WTC11 (cell line): ENCODE results near the gene SSU72. TPM values are rescaled to one million over a fixed set of nuclear protein-coding genes. Genes with fewer than 3 reads are reported as not detected.

Experiments
- ATAC-seq: fragments of 200-7000 bp; cut with Tn5 transposase; 2 replicates; pipeline ENCODE4 v1.10.0; 2021; ENCODE audit warnings: mild to moderate bottlenecking, moderate library complexity
- CTCF ChIA-PET: fragments of 300-600 bp; sonication (Branson Sonifier 250); formaldehyde crosslinking; loops from one replicate; lab custom pipeline; 2021; ENCODE audit warnings: antibody characterized with exemption; lab: Charles Lee
- POLR2A ChIA-PET: fragments of 350-600 bp; sonication (Branson Sonifier 250); formaldehyde crosslinking; loops from one replicate; lab custom pipeline; 2021; ENCODE audit warnings: antibody characterized with exemption; lab: Charles Lee
- DNase-seq: peaks from one replicate; pipeline ENCODE4 v3.0.0; 2021; ENCODE audit warnings: low spot score
- H3K27ac Mint-ChIP-seq: 2 replicates; pipeline ENCODE4 v1.8.0; 2021; ENCODE audit warnings: mixed read lengths
- H3K27me3 Mint-ChIP-seq: 2 replicates; pipeline ENCODE4 v1.8.0; 2021; ENCODE audit warnings: low read depth, mild to moderate bottlenecking, moderate library complexity, mixed read lengths
- H3K36me3 Mint-ChIP-seq: 2 replicates; pipeline ENCODE4 v1.8.0; 2021; ENCODE audit warnings: mixed read lengths
- H3K4me1 Mint-ChIP-seq: 2 replicates; pipeline ENCODE4 v1.8.0; 2022; ENCODE audit warnings: mixed read lengths
- H3K4me3 Mint-ChIP-seq: 2 replicates; pipeline ENCODE4 v1.8.0; 2021; ENCODE audit warnings: mild to moderate bottlenecking, moderate library complexity, mixed read lengths
- H3K9me3 Mint-ChIP-seq: 2 replicates; pipeline ENCODE4 v1.8.0; 2021; ENCODE audit warnings: mixed read lengths
- CREB1 ChIP-seq: sonication (generic); formaldehyde crosslinking; IDR thresholded peaks from 2 replicates; pipeline ENCODE4 v1.8.0; 2023; ENCODE audit warnings: mild to moderate bottlenecking, missing genetic modification reagents
- ETV6 ChIP-seq: sonication (generic); formaldehyde crosslinking; IDR thresholded peaks from 2 replicates; pipeline ENCODE4 v1.8.1; 2022; ENCODE audit warnings: mild to moderate bottlenecking, missing genetic modification reagents
- GRHL2 ChIP-seq: fragments of 250-450 bp; sonication (Bioruptor Pico); IDR thresholded peaks from 2 replicates; pipeline ENCODE4 v1.8.0; 2022; ENCODE audit warnings: mild to moderate bottlenecking, moderate library complexity; ENCODE audit not compliant: insufficient replicate concordance, severe bottlenecking
- GTF2I ChIP-seq: fragments of 250-450 bp; sonication (Bioruptor Pico); conservative IDR thresholded peaks from 2 replicates; pipeline ENCODE4 v1.4.0; 2021; ENCODE audit warnings: mild to moderate bottlenecking
- JUN ChIP-seq: sonication (generic); formaldehyde crosslinking; IDR thresholded peaks from 2 replicates; pipeline ENCODE4 v1.8.0; 2023; ENCODE audit warnings: mild to moderate bottlenecking, missing genetic modification reagents
- OVOL2 ChIP-seq: fragments of 250-450 bp; sonication (Bioruptor Pico); IDR thresholded peaks from 2 replicates; pipeline ENCODE4 v1.9.0; 2021; ENCODE audit warnings: mild to moderate bottlenecking, borderline replicate concordance
- RORB ChIP-seq: fragments of 250-450 bp; sonication (Bioruptor Pico); IDR thresholded peaks from 2 replicates; pipeline ENCODE4 v1.9.0; 2021; ENCODE audit warnings: mild to moderate bottlenecking
- ZBTB21 ChIP-seq: sonication (generic); formaldehyde crosslinking; IDR thresholded peaks from 2 replicates; pipeline ENCODE4 v1.8.1; 2023; ENCODE audit warnings: mild to moderate bottlenecking, missing genetic modification reagents, borderline replicate concordance
- ZNF121 ChIP-seq: sonication (generic); formaldehyde crosslinking; IDR thresholded peaks from 2 replicates; pipeline ENCODE4 v1.8.0; 2023; ENCODE audit warnings: missing genetic modification reagents
- ZNF138 ChIP-seq: sonication (generic); formaldehyde crosslinking; conservative IDR thresholded peaks from 2 replicates; pipeline ENCODE4 v1.8.1; 2022; ENCODE audit warnings: mild to moderate bottlenecking, moderate library complexity, missing genetic modification reagents
- ZNF396 ChIP-seq: fragments of 250-450 bp; sonication (Bioruptor Pico); IDR thresholded peaks from 2 replicates; pipeline ENCODE4 v1.8.0; 2021; ENCODE audit warnings: mild to moderate bottlenecking, moderate library complexity, borderline replicate concordance
- total RNA-seq: library from RNA; stranded (reverse); gene quantifications from 3 replicates; pipeline ENCODE4 v1.2.3, GENCODE V29; 2021
- TF ChIP-seq, protein P1 (sequence below): fragments of 250-450 bp; sonication (Bioruptor Pico); conservative IDR thresholded peaks from 2 replicates; pipeline ENCODE4 v1.9.0; 2021; ENCODE audit warnings: mild to moderate bottlenecking
- TF ChIP-seq, protein P2 (sequence below): sonication (generic); formaldehyde crosslinking; IDR thresholded peaks from 2 replicates; pipeline ENCODE4 v1.8.1; 2022; ENCODE audit warnings: mild to moderate bottlenecking, missing genetic modification reagents, moderate library complexity, borderline replicate concordance
- TF ChIP-seq, protein P3 (sequence below): sonication (generic); formaldehyde crosslinking; IDR thresholded peaks from 2 replicates; pipeline ENCODE4 v1.8.1; 2023; ENCODE audit warnings: mild to moderate bottlenecking, moderate library complexity, missing genetic modification reagents
- TF ChIP-seq, protein P4 (sequence below): sonication (generic); formaldehyde crosslinking; IDR thresholded peaks from 2 replicates; pipeline ENCODE4 v1.8.0; 2022; ENCODE audit warnings: mild to moderate bottlenecking, missing genetic modification reagents
- TF ChIP-seq, protein P5 (sequence below): sonication (generic); formaldehyde crosslinking; IDR thresholded peaks from 2 replicates; pipeline ENCODE4 v1.8.0; 2022; ENCODE audit warnings: mild to moderate bottlenecking, missing genetic modification reagents
- TF ChIP-seq, protein P6 (sequence below): sonication (generic); formaldehyde crosslinking; IDR thresholded peaks from 2 replicates; pipeline ENCODE4 v1.8.0; 2022; ENCODE audit warnings: mild to moderate bottlenecking, missing genetic modification reagents

Gene SSU72
- total RNA-seq, 1 experiment from 2014 or later = 158 TPM

DNA sequence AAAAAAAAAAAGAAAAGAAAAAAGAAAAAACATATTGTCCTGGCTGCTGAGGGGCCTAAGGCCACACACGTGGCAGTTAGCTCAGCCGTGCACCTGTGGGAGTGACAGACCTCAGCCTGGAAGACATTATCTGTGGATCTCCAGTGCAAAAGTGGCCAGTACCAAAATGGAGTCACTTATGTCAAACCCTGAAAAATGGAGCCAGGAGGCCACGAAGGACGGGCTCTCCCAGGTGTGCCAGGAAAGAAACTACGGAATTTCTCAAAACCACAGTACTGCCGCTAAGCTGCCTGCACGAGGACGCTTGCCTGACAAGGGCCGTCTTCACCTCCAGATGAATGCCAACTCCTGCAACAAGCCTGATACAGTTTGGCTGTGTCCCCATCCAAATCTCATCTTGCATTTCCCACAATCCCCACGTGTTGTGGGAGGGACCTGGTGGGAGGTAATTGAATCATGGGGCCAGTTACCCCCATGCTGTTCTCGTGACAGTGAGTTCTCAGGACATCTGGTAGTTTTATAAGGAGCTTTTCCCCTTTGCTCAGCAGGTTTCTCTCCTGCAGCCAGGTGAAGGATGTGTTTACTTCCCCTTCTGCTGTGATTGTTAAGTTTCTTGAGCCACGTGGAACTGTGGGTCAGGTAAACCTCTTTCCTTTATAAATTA is 35.3 kb upstream of the SSU72 start (continued):
- TF ChIP-seq, protein P1, sequence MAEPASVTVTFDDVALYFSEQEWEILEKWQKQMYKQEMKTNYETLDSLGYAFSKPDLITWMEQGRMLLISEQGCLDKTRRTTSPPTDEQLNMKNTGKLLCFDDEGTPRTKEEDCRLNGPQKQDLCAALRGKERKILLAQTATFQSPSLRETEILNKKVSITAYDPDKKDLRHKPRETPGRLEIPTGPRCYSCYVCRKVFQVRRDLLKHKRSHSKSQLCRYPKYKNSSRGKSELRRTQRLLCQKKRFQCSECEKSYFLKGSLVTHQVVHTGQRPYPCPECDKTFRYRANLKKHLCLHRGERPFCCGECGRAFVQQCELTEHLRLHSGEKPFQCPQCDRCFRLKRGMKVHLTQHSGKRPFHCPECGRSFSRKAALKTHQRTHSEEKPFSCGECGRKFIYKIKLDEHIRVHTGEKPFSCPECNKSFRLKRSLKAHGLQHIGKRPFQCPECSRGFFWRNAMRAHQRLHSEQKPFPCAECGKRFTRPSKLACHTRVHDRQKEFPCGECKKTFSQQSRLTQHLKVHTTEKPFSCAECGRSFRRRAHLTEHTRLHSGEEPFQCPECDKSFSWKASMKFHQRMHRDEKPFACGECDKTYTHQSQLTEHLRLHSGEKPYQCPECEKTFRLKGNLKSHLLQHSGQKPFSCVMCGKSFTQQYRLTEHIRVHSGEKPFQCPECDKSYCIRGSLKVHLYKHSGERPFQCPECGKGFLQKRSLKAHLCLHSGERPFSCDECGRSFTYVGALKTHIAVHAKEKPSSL (CRISPR knock-in tag) = no peak
- TF ChIP-seq, protein P2, sequence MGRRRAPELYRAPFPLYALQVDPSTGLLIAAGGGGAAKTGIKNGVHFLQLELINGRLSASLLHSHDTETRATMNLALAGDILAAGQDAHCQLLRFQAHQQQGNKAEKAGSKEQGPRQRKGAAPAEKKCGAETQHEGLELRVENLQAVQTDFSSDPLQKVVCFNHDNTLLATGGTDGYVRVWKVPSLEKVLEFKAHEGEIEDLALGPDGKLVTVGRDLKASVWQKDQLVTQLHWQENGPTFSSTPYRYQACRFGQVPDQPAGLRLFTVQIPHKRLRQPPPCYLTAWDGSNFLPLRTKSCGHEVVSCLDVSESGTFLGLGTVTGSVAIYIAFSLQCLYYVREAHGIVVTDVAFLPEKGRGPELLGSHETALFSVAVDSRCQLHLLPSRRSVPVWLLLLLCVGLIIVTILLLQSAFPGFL (CRISPR knock-in tag) = no peak

DNA sequence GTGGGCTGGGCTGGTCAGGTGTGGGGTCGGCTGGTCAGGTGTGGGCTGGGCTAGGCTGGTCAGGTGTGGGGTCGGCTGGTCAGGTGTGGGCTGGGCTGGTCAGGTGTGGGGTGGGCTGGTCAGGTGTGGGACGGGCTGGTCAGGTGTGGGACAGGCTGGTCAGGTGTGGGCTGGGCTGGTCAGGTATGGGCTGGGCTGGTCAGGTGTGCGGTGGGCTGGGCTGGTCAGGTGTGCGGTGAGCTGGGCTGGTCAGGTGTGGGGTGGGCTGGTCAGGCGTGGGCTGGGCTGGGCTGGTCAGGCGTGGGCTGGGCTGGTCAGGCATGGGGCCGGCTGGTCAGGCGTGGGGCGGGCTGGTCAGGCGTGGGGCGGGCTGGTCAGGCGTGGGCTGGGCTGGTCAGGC is 31.6 kb upstream of the SSU72 start:
- ChIA-PET POLR2A (no interaction called here), CTCF (no interaction called here)
- Mint-ChIP-seq H3K36me3 (no peaks in the 10 kb centered on the region), H3K4me1 (no peaks in the 10 kb centered on the region), H3K9me3 (no peaks in the 10 kb centered on the region), H3K27ac (no peak overlapping the region), H3K27me3 (no peaks in the 10 kb centered on the region; the same call in 1 of the 2 replicates), H3K4me3 (no peak overlapping the region)
- ATAC-seq (no peak), DNase-seq (no peak)
- no peak for TF ChIP-seq ETV6
- TF ChIP-seq, protein P3, sequence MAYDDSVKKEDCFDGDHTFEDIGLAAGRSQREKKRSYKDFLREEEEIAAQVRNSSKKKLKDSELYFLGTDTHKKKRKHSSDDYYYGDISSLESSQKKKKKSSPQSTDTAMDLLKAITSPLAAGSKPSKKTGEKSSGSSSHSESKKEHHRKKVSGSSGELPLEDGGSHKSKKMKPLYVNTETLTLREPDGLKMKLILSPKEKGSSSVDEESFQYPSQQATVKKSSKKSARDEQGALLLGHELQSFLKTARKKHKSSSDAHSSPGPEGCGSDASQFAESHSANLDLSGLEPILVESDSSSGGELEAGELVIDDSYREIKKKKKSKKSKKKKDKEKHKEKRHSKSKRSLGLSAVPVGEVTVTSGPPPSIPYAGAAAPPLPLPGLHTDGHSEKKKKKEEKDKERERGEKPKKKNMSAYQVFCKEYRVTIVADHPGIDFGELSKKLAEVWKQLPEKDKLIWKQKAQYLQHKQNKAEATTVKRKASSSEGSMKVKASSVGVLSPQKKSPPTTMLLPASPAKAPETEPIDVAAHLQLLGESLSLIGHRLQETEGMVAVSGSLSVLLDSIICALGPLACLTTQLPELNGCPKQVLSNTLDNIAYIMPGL (CRISPR knock-in tag) = no peak
- no peak for TF ChIP-seq RORB (CRISPR knock-in tag)
- TF ChIP-seq ZNF138 = no peak
- no peak for TF ChIP-seq GRHL2 (CRISPR knock-in tag)
- TF ChIP-seq CREB1 (CRISPR knock-in tag) = no peak
- no peak for TF ChIP-seq GTF2I (CRISPR knock-in tag)
- TF ChIP-seq, protein P1 (CRISPR knock-in tag) = no peak
- no peak for TF ChIP-seq OVOL2 (CRISPR knock-in tag)
- TF ChIP-seq, protein P4, sequence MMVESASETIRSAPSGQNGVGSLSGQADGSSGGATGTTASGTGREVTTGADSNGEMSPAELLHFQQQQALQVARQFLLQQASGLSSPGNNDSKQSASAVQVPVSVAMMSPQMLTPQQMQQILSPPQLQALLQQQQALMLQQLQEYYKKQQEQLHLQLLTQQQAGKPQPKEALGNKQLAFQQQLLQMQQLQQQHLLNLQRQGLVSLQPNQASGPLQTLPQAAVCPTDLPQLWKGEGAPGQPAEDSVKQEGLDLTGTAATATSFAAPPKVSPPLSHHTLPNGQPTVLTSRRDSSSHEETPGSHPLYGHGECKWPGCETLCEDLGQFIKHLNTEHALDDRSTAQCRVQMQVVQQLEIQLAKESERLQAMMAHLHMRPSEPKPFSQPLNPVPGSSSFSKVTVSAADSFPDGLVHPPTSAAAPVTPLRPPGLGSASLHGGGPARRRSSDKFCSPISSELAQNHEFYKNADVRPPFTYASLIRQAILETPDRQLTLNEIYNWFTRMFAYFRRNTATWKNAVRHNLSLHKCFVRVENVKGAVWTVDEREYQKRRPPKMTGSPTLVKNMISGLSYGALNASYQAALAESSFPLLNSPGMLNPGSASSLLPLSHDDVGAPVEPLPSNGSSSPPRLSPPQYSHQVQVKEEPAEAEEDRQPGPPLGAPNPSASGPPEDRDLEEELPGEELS (CRISPR knock-in tag) = no peak
- TF ChIP-seq ZNF121 (CRISPR knock-in tag) = no peak
- TF ChIP-seq, protein P5, sequence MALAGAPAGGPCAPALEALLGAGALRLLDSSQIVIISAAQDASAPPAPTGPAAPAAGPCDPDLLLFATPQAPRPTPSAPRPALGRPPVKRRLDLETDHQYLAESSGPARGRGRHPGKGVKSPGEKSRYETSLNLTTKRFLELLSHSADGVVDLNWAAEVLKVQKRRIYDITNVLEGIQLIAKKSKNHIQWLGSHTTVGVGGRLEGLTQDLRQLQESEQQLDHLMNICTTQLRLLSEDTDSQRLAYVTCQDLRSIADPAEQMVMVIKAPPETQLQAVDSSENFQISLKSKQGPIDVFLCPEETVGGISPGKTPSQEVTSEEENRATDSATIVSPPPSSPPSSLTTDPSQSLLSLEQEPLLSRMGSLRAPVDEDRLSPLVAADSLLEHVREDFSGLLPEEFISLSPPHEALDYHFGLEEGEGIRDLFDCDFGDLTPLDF (CRISPR knock-in tag) = no peak
- no peak for TF ChIP-seq JUN (CRISPR knock-in tag)
- TF ChIP-seq, protein P6, sequence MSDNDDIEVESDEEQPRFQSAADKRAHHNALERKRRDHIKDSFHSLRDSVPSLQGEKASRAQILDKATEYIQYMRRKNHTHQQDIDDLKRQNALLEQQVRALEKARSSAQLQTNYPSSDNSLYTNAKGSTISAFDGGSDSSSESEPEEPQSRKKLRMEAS (CRISPR knock-in tag) = no peak
- no peak for TF ChIP-seq ZBTB21
- TF ChIP-seq ZNF396 (CRISPR knock-in tag) = no peak
